ENCODE data around the gene CD82. TPM values are rescaled to one million over a fixed set of nuclear protein-coding genes. Genes with fewer than 3 reads are reported as not detected.

Gene CD82
- polyA plus RNA-seq, 3 donors, result 40.8 to 89.0 (median 43.0) TPM

DNA sequence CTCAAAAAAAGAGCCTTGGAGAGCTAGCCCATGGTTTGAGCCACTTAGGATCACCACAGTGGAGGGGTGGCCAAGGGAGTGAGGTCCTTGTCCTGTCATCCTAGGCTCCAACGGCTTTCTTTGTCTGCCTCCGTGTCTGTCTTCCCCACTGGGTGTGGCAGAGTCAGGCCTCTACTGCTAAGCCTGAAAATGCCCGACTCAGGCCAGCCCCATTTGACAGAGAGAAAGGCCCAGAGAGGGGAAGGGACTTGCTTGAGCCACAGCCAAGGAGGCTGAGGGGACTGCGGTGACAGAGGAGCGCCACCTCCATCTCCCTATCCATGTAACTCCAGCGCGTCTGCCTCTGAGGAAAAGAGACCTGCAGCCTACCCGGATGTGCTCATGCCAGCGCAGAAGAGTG lies 27.8 kb upstream of the CD82 start:
- no peaks in the 10 kb centered on the region for H3K27me3 ChIP-seq (ENCODE audit: control insufficient read depth in 2 of 2, insufficient read depth in 2 of 2, low read length in 2 of 2)
- intact Hi-C loops (cut with micrococcal nuclease), result loop anchor here (1.0 to 10.0 kb wide), 3 partner anchors 250 to 443 kb away; partner anchors contain the start of gene EXT2 (in 1 of the 2)
- H3K36me3 ChIP-seq (replicated peaks in 1 of 2; ENCODE audit: control insufficient read depth in 1 of 2, insufficient read depth in 2 of 2, low read length in 2 of 2), result no peaks in the 10 kb centered on the region
- H3K9me3 ChIP-seq (replicated peaks in 1 of 2; ENCODE audit: control insufficient read depth in 1 of 2, insufficient read depth in 1 of 2, low read length in 2 of 2), result no peaks in the 10 kb centered on the region
- no peak overlapping the region for H3K9ac ChIP-seq (ENCODE audit: insufficient read depth, low read length, poor library complexity, severe bottlenecking)
- peak overlapping the region; percentile 66 for H2AFZ ChIP-seq (ENCODE audit: insufficient read depth, low read depth, low read length, poor library complexity, severe bottlenecking)
- H3K27ac ChIP-seq (ENCODE audit: low read depth in 1 of 2, low read length in 2 of 2), result no peak overlapping the region
- H3K4me1 ChIP-seq (ENCODE audit: control insufficient read depth in 1 of 2, insufficient read depth in 2 of 2, low read length in 2 of 2), result no peaks in the 10 kb centered on the region
- H3K4me3 ChIP-seq (replicated peaks in 1 of 3; ENCODE audit: low read depth in 2 of 3, low read length in 3 of 3), result no peak overlapping the region
- TF ChIP-seq, protein P1, sequence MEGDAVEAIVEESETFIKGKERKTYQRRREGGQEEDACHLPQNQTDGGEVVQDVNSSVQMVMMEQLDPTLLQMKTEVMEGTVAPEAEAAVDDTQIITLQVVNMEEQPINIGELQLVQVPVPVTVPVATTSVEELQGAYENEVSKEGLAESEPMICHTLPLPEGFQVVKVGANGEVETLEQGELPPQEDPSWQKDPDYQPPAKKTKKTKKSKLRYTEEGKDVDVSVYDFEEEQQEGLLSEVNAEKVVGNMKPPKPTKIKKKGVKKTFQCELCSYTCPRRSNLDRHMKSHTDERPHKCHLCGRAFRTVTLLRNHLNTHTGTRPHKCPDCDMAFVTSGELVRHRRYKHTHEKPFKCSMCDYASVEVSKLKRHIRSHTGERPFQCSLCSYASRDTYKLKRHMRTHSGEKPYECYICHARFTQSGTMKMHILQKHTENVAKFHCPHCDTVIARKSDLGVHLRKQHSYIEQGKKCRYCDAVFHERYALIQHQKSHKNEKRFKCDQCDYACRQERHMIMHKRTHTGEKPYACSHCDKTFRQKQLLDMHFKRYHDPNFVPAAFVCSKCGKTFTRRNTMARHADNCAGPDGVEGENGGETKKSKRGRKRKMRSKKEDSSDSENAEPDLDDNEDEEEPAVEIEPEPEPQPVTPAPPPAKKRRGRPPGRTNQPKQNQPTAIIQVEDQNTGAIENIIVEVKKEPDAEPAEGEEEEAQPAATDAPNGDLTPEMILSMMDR (IDR thresholded peaks at IDR 0.05), result no peak
- H3K4me2 ChIP-seq (replicated peaks; ENCODE audit: extremely low read depth, low read length, poor library complexity, severe bottlenecking), result no peak overlapping the region
- Mint-ChIP-seq H3K4me3 (no peak overlapping the region), H3K9me3 (no peaks in the 10 kb centered on the region), H3K4me1 (peaks cover 4% of the 10 kb centered on the region), H3K27ac (no peak overlapping the region), H3K36me3 (no peaks in the 10 kb centered on the region), H3K27me3 (ENCODE audit: low read depth in 3 of 3) (peaks cover 0 to 6% (median 6%) of the 10 kb centered on the region in 3 donors)
- no peaks in the 10 kb centered on the region for H4K20me1 ChIP-seq (ENCODE audit: insufficient read depth, low read length)
- no peak for DNase-seq
- no peaks in the 10 kb centered on the region for H3K79me2 ChIP-seq (ENCODE audit: insufficient read depth, low read length)
- 80% methylated on average over 3 of the region's 9 CpGs for WGBS (ENCODE audit: insufficient coverage)

DNA sequence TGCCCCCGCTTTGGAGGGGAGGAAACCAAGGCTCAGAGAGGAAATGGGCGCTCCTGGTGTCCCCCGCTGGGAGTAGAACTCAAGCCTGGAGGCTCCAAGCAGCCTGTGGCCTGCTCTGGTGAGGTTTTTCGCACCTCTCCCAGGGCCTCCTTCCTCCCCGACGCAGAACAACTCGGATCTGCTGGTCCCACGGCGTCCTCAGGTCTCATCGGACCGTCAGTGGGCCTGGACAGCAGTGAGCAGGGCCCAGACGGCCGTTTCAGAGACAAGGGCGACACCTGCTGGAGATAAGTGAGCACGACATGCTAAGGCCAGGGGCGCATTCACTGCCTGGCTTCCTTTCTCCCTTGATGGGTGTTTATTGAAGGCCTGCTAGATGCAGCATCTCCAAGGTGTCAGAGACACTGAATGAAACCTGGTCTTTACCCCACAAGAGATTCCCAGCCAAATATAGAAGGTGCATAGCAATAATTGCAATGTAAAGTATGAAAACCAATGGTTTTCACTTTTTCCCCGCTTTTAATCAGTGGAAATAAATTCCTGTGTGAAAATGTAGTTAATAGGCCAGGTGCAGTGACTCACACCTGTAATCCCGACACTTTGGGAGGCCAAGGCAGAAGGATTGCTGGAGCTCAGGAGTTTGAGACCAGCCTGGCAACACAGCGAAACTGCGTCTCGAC lies 26.9 kb upstream of the CD82 start:
- no peak overlapping the region for H3K9ac ChIP-seq (ENCODE audit: insufficient read depth, low read length, poor library complexity, severe bottlenecking)
- H2AFZ ChIP-seq (ENCODE audit: insufficient read depth, low read depth, low read length, poor library complexity, severe bottlenecking), result peak overlapping the region; percentile 66
- no peak overlapping the region for H3K27ac Mint-ChIP-seq

More for the DNA sequence above, 26.9 kb upstream of the CD82 start:
- Histone ChIP-seq H3K4me2 (replicated peaks; ENCODE audit: extremely low read depth, low read length, poor library complexity, severe bottlenecking) (no peak overlapping the region), H3K27me3 (ENCODE audit: control insufficient read depth in 2 of 2, insufficient read depth in 2 of 2, low read length in 2 of 2) (no peaks in the 10 kb centered on the region), H3K4me1 (ENCODE audit: control insufficient read depth in 1 of 2, insufficient read depth in 2 of 2, low read length in 2 of 2) (no peaks in the 10 kb centered on the region), H3K4me3 (replicated peaks in 1 of 3; ENCODE audit: low read depth in 2 of 3, low read length in 3 of 3) (no peak overlapping the region), H3K9me3 (replicated peaks in 1 of 2; ENCODE audit: control insufficient read depth in 1 of 2, insufficient read depth in 1 of 2, low read length in 2 of 2) (no peaks in the 10 kb centered on the region), H3K79me2 (ENCODE audit: insufficient read depth, low read length) (no peaks in the 10 kb centered on the region), H4K20me1 (ENCODE audit: insufficient read depth, low read length) (no peaks in the 10 kb centered on the region), H3K27ac (ENCODE audit: low read depth in 1 of 2, low read length in 2 of 2) (no peak overlapping the region), H3K36me3 (replicated peaks in 1 of 2; ENCODE audit: control insufficient read depth in 1 of 2, insufficient read depth in 2 of 2, low read length in 2 of 2) (no peaks in the 10 kb centered on the region)
- Mint-ChIP-seq H3K4me3 (no peak overlapping the region), H3K4me1 (peaks cover 4% of the 10 kb centered on the region), H3K36me3 (no peaks in the 10 kb centered on the region), H3K9me3 (no peaks in the 10 kb centered on the region), H3K27me3 (ENCODE audit: low read depth in 3 of 3) (peaks cover 0 to 6% (median 5%) of the 10 kb centered on the region in 3 donors)
- intact Hi-C loops (cut with micrococcal nuclease), result loop anchor here (1.0 to 10.0 kb wide), 3 partner anchors 251 to 444 kb away; partner anchors contain the start of gene EXT2 (in 1 of the 2)
- TF ChIP-seq, protein P1 (IDR thresholded peaks at IDR 0.05), result peak; percentile 98
- 26% methylated on average over 19 of the region's 21 CpGs for WGBS (ENCODE audit: insufficient coverage)
- DNase-seq, result peak; percentile 57 to 70 (median 67)

All from CD14-positive monocyte (primary cell).